ENCODE results near the gene DDX25.

Gene DDX25

GRCh38 chr11:125930076-125930450 is 25.8 kb downstream of the DDX25 start:
- DNase-seq (ENCODE audit: extremely low read depth, low read depth), result no peak
- no peak for TF ChIP-seq CTCF (IDR thresholded peaks at IDR 0.05; ENCODE audit: low read depth, low read length, missing control alignments)
- no peak overlapping the region for H3K4me3 ChIP-seq (replicated peaks; ENCODE audit: low read depth, low read length)

- no peak for DNase-seq (ENCODE audit: extremely low read depth, low read depth)
- H3K4me3 ChIP-seq (replicated peaks; ENCODE audit: low read depth, low read length), result no peak overlapping the region
- no peak for TF ChIP-seq CTCF (IDR thresholded peaks at IDR 0.05; ENCODE audit: low read depth, low read length, missing control alignments)
These were observed 26.8 kb downstream of the DDX25 start for GRCh38 chr11:125931116-125931515.

- DNase-seq (ENCODE audit: extremely low read depth, low read depth), result no peak
- H3K4me3 ChIP-seq (replicated peaks; ENCODE audit: low read depth, low read length), result no peak overlapping the region
- TF ChIP-seq CTCF (IDR thresholded peaks at IDR 0.05; ENCODE audit: low read depth, low read length, missing control alignments), result no peak
These were observed 27.4 kb downstream of the DDX25 start for GRCh38 chr11:125931668-125932067.

GRCh38 chr11:125932301-125932700 is 28.0 kb downstream of the DDX25 start:
- no peak for DNase-seq (ENCODE audit: extremely low read depth, low read depth)
- TF ChIP-seq CTCF (IDR thresholded peaks at IDR 0.05; ENCODE audit: low read depth, low read length, missing control alignments), result no peak
- no peak overlapping the region for H3K4me3 ChIP-seq (replicated peaks; ENCODE audit: low read depth, low read length)

GRCh38 chr11:125933030-125933813 is 28.9 kb downstream of the DDX25 start:
- no peak for DNase-seq (ENCODE audit: extremely low read depth, low read depth)
- no peak overlapping the region for H3K4me3 ChIP-seq (replicated peaks; ENCODE audit: low read depth, low read length)
- no peak for TF ChIP-seq CTCF (IDR thresholded peaks at IDR 0.05; ENCODE audit: low read depth, low read length, missing control alignments)

- DNase-seq (ENCODE audit: extremely low read depth, low read depth), result no peak
- TF ChIP-seq CTCF (IDR thresholded peaks at IDR 0.05; ENCODE audit: low read depth, low read length, missing control alignments), result no peak
- H3K4me3 ChIP-seq (replicated peaks; ENCODE audit: low read depth, low read length), result no peak overlapping the region
These were observed 30.2 kb downstream of the DDX25 start for GRCh38 chr11:125934473-125934872.

GRCh38 chr11:125935056-125935455 is 30.7 kb downstream of the DDX25 start:
- no peak for DNase-seq (ENCODE audit: extremely low read depth, low read depth)
- no peak for TF ChIP-seq CTCF (IDR thresholded peaks at IDR 0.05; ENCODE audit: low read depth, low read length, missing control alignments)

More at GRCh38 chr11:125935056-125935455, 30.7 kb downstream of the DDX25 start:
- no peak overlapping the region for H3K4me3 ChIP-seq (replicated peaks; ENCODE audit: low read depth, low read length)

Data from HFF-Myc (cell line).